ENCODE measurements around the gene NOTCH1.
A peak's percentile ranks its signal among the peaks of the same experiment; 100 is the strongest.

NOTCH1 gene

GRCh38 chr9:136515276-136515675, 30.6 kb downstream of the NOTCH1 start:
- Mint-ChIP-seq H3K27me3 (ENCODE audit: low read depth, poor library complexity) (no peaks in the 10 kb centered on the region), H3K36me3 (ENCODE audit: low read depth) (peaks cover 4% of the 10 kb centered on the region), H3K9me3 (no peaks in the 10 kb centered on the region), H3K4me1 (peaks cover 3% of the 10 kb centered on the region), H3K27ac (no peak overlapping the region), H3K4me3 (no peak overlapping the region)
- TF ChIP-seq CTCF (IDR thresholded peaks at IDR 0.05) = no peak
- no peak for DNase-seq

- H3K4me3 Mint-ChIP-seq = no peak overlapping the region
- H3K27ac Mint-ChIP-seq = no peak overlapping the region
- H3K36me3 Mint-ChIP-seq (ENCODE audit: low read depth) = peaks cover 4% of the 10 kb centered on the region
- no peaks in the 10 kb centered on the region for H3K9me3 Mint-ChIP-seq
- no peak for TF ChIP-seq CTCF (IDR thresholded peaks at IDR 0.05)
- no peaks in the 10 kb centered on the region for H3K27me3 Mint-ChIP-seq (ENCODE audit: low read depth, poor library complexity)
- DNase-seq = no peak
- no peaks in the 10 kb centered on the region for H3K4me1 Mint-ChIP-seq
Measured at GRCh38 chr9:136514022-136514714, 31.7 kb downstream of the NOTCH1 start.

GRCh38 chr9:136513191-136513590, 32.7 kb downstream of the NOTCH1 start:
- no peak for DNase-seq
- Mint-ChIP-seq H3K4me1 (no peaks in the 10 kb centered on the region), H3K9me3 (no peaks in the 10 kb centered on the region), H3K27me3 (ENCODE audit: low read depth, poor library complexity) (no peaks in the 10 kb centered on the region), H3K27ac (no peak overlapping the region), H3K36me3 (ENCODE audit: low read depth) (peaks cover 4% of the 10 kb centered on the region), H3K4me3 (no peak overlapping the region)
- no peak for TF ChIP-seq CTCF (IDR thresholded peaks at IDR 0.05)

GRCh38 chr9:136512651-136513071, 33.2 kb downstream of the NOTCH1 start:
- no peak overlapping the region for H3K27ac Mint-ChIP-seq
- no peaks in the 10 kb centered on the region for H3K9me3 Mint-ChIP-seq
- DNase-seq = no peak
- no peak overlapping the region for H3K4me3 Mint-ChIP-seq
- peaks cover 4% of the 10 kb centered on the region for H3K36me3 Mint-ChIP-seq (ENCODE audit: low read depth)
- H3K27me3 Mint-ChIP-seq (ENCODE audit: low read depth, poor library complexity) = no peaks in the 10 kb centered on the region
- no peak for TF ChIP-seq CTCF (IDR thresholded peaks at IDR 0.05)
- no peaks in the 10 kb centered on the region for H3K4me1 Mint-ChIP-seq

GRCh38 chr9:136511670-136512592, 33.9 kb downstream of the NOTCH1 start:
- H3K4me1 Mint-ChIP-seq = no peaks in the 10 kb centered on the region
- DNase-seq = no peak
- H3K9me3 Mint-ChIP-seq = no peaks in the 10 kb centered on the region
- no peak overlapping the region for H3K4me3 Mint-ChIP-seq
- H3K36me3 Mint-ChIP-seq (ENCODE audit: low read depth) = peaks cover 4% of the 10 kb centered on the region
- H3K27me3 Mint-ChIP-seq (ENCODE audit: low read depth, poor library complexity) = no peaks in the 10 kb centered on the region
- TF ChIP-seq CTCF (IDR thresholded peaks at IDR 0.05) = no peak
- H3K27ac Mint-ChIP-seq = peak overlapping the region; percentile 74

Measured in nephron progenitor cell (in vitro differentiated cells).